NCI-H2196 treated with DMSO at 0.1 percent for 48 hours (cell line): ENCODE data around the gene PRAMEF1.
"Not testable (repeated sequence)": the region's sequence is repeated elsewhere in the genome, so short reads cannot be mapped to it uniquely, and the experiment has no call there.

Source experiments
- DNase-seq: peaks from one replicate; lab custom pipeline; 2025; ENCODE audit not compliant: unreplicated experiment; lab: John Stamatoyannopoulos, UW

Gene PRAMEF1, protein sequence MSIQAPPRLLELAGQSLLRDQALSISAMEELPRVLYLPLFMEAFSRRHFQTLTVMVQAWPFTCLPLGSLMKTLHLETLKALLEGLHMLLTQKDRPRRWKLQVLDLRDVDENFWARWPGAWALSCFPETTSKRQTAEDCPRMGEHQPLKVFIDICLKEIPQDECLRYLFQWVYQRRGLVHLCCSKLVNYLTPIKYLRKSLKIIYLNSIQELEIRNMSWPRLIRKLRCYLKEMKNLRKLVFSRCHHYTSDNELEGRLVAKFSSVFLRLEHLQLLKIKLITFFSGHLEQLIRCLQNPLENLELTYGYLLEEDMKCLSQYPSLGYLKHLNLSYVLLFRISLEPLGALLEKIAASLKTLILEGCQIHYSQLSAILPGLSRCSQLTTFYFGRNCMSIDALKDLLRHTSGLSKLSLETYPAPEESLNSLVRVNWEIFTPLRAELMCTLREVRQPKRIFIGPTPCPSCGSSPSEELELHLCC

DNA sequence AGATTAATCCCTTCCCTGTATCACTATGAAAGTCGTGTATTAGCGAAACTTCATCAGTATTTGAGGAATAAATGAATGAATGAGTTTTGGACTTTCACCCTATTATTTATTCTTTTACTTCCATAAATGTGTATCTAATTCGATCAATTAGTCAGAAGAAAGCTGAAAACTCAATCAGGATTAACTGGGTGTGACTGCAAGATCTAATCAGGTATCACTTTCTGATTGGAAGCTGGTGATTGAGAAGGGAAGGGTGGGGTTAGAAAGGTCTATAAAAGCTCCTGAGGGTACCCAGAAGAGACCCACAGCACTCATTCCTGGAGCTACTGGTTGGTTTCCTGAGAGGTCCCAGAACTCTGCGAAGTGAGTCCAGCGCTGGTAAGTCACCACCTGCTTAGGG lies at the start of gene PRAMEF1:
PRAMEF1 (plus strand) TSS at position 301 of the 400 bp plus-strand sequence. CDS start 1,831 bp downstream, outside the sequence.
- not testable (repeated sequence) for DNase-seq

DNA sequence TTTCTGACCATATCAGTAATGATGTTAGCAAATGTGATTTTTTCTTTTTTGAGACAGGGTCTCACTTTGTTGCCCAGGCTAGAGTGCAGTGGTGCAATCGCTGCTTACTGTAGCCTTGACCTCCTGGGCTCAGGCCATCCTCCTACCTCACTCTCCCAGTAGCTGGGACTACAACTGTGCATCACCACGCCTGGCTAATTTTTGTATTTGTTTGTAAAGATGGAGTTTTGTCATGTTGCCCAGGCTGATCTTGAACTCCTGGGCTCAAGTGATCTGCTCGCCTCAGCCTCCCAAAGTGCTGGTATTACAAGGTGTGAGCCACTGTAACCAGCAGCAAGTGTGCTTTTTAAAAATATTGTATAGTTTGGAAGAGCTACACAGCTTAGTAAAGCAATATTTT lies 49.3 kb upstream of the PRAMEF1 start:
- no peak for DNase-seq

DNA sequence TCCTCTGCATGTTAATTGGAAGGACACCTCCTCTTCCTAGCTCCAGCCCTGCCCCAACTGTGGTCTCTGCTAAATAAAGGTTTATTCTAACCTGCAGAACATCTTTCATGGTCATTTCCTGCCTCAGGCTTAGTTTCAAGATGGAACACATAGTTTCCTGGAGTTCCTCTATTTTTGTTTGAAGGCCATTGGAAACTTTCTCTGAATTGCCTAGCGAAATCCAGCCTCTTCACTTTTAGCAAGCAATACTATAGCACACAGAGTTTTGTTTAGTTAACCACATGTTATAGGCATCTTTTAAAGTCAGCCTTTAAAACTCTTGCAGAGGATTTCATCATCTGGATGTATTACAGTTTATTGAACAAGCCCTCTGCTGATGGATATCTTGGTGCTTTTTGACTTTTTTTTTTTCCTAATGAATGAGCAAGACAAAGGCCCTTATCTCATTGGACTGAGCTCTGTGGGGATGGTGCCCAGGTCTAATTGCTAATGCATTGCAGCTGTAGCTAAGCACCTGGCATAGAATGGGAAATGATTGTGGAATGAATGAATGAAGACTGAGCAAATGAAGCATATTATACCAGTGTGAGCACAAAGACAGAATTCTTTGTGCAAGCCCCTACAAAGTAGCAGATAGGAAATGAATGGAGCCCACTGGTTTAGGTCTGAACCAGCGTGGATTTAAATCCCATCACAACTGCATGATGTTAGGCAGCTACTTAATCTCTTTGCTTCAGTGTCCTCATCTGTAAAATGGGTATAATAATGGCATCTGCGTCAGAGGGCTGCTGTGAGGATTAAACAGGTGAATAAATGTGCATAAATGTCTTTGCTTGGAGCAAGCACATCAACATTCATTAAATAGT lies 45.8 kb upstream of the PRAMEF1 start:
- DNase-seq, result no peak

DNA sequence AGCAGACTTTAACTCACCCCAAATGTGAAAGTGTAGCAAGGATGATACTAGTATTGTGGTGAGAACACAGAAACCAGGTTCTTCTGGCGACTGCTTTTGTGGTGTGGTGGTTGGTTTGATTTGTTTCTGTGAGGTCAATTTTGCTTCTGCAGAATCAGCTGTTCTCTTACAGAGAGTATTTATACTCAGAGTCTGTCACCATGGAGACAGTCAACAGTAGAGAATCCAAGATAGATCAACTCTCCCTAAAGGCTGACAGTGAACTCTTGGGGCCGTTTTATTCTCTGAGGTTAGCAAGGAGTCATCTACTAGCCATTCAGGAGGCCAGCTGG lies 45.2 kb upstream of the PRAMEF1 start, which contains the start of gene CFAP107:
CFAP107 (plus strand) TSS at position 209 of the 332 bp plus-strand sequence. CDS start 231 bp downstream, outside the sequence.
- no peak for DNase-seq

DNA sequence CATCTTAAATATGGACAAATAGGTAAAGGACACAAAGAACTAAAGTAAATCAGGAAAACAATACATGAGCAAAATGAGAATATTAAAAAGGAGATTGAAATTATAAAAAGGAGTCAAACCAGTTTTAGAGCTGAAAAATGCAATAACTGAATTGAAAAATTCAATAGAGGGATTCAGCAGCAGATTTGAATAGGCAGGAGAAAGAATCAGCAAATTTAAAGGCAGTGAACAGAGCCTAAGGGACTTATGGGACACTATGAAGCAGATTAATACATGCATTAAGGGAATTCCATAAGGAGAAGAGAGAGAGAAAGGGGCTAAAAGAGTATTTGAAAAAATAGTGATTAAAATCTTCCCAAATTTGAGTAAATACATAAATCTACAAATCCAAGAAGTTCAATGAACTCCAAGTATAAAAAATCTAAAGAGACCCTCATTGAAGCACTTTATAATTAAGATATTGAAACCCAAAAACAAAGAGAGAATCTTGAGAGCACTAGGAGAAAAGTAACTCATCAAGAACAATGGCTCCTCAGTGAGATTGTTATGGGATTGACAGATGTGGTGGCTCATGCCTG lies 42.3 kb upstream of the PRAMEF1 start:
- no peak for DNase-seq

DNA sequence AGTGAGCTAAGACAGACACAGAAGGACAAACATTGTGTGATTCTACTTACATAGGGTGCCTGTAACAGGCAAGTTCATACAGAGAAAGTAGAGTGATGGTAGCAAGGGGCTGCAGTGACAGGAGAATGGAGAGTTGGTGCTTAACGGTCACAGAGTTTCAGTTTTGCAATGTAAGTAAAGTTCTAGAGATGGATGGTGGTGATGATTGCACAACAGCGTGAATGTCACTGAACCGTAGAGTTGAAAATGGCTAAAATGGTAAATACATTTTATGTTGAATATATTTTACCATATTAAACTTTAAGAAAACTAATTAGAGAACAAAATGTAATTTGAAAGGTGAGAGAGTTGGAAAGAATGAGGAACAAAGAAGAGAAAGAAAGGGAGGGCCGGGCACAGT lies 36.5 kb upstream of the PRAMEF1 start:
- DNase-seq, result no peak

DNA sequence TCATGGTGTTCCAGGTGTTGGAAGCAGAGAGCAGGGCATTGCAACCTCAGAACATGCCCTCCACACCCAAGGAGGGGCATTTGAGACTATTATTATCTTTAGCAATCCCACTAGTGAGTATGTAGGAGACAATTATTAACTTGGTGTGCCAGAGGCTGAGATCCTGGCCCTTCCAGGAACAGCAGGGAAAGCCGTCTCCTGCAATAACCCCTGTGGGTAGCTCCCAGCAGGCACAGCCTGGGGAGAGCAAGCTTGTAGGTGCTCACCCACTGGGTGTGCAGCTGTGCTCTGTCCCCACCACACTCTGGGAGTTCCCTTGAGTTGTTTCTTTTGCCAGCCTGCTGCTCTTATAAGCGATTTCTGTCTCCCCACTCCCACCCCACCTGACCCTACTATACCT lies 34.9 kb upstream of the PRAMEF1 start:
- no peak for DNase-seq

DNA sequence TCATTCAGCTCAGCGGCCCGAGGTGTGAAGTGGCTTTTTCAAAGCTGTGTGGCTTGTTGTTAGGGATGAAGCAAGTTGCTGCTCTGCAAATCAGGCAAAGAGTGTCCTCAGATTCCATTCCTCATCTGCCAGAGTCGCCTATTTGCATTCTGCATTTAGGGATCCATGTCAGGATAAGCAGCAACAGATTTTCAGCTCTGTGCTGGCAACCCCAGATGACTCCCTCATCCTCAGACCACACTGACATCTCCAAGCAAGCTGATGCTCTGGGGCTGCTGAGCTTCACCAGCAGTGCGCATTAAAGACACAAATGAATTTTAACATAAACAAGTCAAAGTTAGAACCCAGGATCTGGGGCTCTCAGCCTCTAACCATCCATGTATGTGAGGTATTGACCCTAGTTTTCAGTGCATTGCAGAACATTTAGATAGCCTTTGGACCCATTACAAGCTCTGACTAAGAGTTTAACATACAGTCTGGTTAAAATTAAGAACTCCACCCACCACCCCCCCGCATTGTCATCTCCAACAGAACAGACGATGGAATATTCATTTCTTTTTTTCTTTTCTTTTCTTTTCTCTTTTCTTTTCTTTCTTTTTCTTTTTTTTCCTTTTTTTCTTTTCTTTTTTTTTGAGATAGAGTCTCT lies 34.3 kb upstream of the PRAMEF1 start:
- no peak for DNase-seq

DNA sequence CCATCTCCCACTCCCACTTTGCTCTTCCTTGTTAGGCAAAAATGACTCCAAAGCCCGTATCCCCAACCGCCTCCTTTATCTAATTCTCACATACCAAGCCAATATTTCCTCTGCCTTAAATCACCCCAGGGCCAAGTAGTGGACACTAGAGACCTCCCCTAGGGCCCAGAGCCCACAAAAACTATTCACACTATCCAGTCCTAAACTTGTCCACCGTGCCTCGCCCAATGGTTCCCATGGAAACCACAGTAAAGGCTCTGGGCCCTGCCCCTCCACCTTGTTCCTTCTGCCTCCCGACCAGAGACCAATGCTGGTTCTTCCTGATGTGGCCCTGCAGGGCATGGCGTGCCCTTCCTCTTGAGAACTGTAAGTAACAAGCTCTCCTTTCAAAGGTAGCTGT lies 33.4 kb upstream of the PRAMEF1 start:
- no peak for DNase-seq

DNA sequence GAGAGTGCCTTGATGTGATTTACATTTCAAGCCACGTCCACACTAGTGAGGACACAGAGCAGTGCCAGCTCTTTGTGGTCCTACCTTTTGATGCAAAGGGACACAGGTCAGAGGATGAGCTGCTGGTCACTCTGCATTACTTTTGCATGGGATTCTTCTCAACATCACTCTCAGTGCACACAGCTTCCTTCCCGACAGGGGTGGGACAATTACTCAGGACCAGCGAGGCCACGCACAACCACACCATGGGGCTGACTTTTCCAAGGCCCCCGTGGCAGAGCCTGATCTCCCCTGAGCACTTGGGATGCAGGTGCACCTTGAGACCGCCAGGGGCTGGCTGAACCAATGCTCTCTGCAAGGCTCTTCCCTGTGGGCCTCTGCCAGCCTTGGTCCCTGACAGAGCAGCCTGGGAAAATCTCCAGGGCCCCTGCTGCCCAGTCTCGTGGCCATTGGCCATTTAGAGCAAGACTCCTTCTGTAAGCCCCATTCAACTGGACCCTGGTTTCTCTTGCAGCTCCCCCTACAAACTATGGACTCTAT lies 30.9 kb upstream of the PRAMEF1 start:
- DNase-seq, result no peak

DNA sequence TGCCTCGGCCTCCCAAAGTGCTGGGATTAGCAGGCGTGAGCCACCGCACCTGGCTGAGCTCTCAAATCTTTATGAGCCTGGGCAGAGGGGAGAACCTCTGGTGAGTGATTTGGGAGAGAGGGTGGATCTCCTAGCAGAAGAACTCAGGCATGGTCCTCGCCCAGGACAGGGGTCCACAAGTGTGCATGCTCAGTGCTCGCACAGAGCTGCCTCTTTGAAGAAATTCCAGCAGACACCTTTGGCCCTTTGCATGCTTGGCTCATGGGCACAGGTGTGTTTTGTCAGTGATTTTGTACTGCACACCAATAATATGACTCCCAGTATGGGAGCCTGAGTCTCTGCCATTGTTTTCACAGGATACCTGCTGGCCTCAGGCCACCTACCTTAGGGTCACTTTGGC lies 29.4 kb upstream of the PRAMEF1 start:
- no peak for DNase-seq

DNA sequence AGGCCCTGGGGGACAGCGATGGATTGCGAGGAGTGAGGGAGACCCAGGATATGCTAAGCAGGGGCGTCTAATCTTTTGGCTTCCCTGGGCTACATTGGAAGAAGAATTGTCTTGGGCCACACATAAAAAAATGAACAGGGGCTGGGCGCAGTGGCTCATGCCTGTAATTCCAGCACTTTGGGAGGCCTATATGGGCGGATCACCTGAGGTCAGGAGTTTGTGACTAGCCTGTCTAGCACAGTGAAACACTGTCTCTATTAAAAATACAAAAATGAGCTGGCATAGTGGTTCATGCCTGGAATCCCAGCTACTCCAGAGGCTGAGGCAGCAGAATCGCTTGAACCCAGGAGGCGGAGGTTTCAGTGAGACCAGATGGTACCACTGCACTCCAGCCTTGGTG lies 28.4 kb upstream of the PRAMEF1 start:
- DNase-seq, result no peak

DNA sequence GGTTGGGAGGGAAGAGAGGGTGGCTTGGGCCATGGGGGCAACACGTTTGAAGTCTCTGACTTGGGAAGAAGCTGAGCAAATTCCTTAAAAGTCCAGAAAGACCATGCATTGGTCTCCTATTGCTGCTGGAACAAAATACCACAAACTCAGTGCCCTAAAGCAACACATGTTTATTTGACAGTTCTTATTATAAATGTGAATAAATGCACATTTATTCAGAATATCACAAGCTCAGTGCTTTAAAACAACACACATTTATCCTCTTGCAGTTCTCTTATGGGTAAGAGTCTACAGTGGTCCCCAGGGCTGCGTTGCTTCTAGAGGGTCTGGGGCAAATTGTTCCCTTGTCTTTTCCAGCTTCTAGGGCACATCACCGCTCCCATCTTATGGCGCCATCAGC lies 27.7 kb upstream of the PRAMEF1 start:
- no peak for DNase-seq

DNA sequence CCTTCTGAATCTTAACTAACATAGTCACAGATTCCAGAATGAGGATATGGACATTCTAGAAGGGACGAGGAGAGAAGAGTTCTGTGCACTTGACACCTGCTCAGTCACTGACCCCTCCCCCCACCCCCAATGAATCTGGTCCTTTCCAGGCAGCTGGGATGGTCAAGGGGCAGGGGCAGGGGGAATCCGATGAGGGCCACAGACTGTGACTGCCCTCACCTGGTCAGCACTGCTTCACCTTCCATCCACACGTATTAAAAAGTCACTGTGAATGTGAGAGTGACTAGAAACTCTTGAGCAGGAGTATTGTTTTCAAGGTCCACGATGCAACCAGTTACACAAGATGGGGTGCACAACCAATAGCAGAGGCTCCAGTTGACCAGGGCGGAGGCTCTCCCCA lies 27.2 kb upstream of the PRAMEF1 start:
- DNase-seq, result no peak

DNA sequence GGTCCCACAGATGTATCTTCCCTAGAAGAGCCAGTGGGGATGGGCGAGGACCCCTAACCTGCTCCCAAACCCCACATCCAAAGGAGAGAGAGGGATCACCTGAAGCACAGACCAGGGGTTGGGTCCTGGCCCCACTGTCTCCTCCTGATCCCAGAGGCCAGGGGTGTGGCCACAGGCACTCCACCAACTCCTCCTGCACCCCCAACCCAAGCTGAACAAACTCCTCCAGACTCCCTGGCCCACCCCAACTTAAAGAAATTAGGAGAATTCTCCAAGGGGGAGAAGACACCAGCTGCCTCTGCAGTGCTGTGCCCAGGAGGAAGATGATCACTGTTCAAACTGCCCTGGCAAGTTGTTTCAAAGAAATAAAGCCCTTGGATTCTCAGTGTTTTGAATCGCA lies 22.2 kb upstream of the PRAMEF1 start:
- DNase-seq, result no peak

DNA sequence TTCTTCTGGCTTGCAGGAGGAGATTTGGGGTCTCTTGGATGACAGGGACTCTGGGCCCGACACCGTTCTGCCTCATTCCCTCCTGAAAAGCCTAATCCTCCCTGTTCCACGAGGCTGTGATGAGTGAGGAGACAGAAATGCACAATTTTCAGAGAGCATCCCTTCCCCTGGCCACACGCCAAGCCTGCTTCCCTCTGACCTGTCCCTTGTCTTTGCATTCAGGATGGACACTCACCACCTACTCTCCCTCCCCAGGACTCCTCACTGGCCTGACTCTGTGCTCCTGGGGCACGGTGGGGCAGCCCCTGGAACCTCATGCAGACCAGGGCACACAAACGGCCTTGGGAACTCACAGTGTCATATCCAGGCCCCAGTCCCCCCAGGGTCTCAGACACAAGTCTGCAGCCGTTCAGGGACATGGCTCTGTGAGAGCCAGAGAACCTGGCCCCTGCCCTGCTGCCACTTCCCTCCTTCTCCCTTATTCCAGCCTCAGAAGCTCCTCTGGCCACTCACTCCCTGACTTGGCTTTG lies 21.2 kb upstream of the PRAMEF1 start:
- no peak for DNase-seq

DNA sequence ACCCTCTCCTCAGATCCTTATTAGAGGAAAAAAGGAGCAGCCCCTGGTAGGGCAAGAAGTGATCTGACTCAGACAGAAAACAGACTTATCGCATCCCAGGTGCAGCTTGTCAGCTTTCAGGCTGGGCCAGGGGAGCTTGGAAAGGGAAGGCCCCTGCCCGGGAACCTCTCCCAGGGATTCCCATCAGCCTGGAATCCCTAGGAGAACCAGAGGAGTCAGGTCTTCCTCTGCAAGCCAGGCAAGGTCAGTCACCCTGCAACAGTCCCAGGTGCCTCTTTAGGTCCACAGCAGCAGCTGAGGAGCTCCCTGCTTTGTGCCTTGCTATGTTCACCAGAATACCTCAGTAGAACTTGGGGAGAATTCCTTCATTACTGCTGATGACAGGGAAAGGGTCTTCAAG lies 20.6 kb upstream of the PRAMEF1 start:
- no peak for DNase-seq

DNA sequence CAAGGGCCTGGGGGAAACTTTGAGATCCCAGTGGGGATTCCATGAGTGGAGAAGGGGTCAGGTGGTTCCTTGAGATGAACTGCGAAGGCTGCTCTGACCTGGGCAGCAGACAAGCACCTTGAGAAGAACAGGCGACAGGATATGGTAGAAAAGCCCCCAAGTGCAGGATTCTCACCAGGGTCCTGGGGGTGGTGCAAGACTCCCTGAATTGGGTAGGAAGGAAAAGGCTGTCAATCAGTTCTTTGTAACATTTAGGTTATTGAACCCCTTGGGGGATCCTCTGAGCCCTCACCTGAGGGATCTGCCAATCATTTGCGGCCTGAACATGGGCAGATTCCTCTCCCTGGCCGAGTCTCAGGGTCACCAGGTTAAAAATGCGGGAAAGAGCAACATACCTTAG lies 20.0 kb upstream of the PRAMEF1 start:
- no peak for DNase-seq

DNA sequence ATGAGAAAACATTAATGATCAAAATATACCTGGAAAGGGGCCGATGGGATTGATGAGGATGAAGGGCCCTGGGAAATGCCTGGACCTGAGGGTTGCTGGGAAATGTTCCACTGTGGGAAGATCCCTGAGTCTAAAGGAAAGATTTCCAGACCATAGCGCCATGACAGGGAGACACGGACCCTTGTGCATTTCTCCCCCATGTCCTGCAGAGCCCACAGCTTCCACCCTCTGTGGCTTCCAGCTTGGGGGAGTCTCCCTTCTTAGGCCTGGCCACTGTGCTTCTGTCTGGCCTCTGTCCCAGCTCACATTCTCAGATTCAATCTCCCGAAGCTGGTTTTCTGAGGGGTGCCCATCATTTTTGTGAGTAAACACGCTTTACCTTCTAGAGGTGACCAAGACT lies 18.7 kb upstream of the PRAMEF1 start:
- no peak for DNase-seq

DNA sequence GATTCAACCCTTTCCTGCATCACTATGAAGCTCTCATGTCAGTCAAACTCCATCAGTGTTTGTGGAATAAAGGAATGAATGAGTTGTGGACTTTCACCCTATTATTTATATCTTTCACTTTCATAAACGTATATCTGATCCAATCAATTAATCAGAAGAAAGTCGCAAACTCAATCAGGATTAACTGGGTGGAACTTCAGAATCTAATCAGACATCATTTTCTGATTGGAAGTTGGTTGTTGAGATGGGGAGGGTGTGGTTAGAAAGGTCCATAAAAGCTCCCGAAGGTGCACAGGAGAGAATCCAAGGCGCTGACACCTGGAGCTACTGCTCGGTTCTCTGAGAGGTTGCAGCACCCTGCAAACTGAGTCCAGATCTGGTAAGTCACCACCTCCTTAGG lies 17.8 kb upstream of the PRAMEF1 start, which contains the start of gene PRAMEF12:
PRAMEF12 (plus strand) TSS at position 301 of the 400 bp plus-strand sequence. CDS start 1,130 bp downstream, outside the sequence.
- no peak for DNase-seq
